K562 (cell line): ENCODE measurements around the gene SLC7A8. TPM values are rescaled to one million over a fixed set of nuclear protein-coding genes. Genes with fewer than 3 reads are reported as not detected.

Experiments used
- ATF7 ChIP-seq: fragments of 450-650 bp; IDR thresholded peaks from 2 replicates; pipeline ENCODE4 v1.7.1; 2014; ENCODE audit warnings: mild to moderate bottlenecking, moderate library complexity
- C11orf30 ChIP-seq: fragments of 450-650 bp; IDR thresholded peaks from 2 replicates; pipeline ENCODE4 v1.6.1; 2016; ENCODE audit warnings: low read depth, mild to moderate bottlenecking
- EP300 ChIP-seq: IDR thresholded peaks from 2 replicates; pipeline ENCODE4 v1.6.1; 2012; ENCODE audit warnings: low read length, improper control_type of control experiment
- EP400 ChIP-seq: fragments of 450-650 bp; IDR thresholded peaks from 2 replicates; pipeline ENCODE4 v1.6.1; 2017; ENCODE audit warnings: antibody characterized with exemption, mild to moderate bottlenecking, moderate library complexity
- ESRRB ChIP-seq: fragments of 250-450 bp; sonication (Bioruptor Pico); IDR thresholded peaks from 2 replicates; pipeline ENCODE4 v1.5.0; 2020; ENCODE audit warnings: mild to moderate bottlenecking, moderate library complexity, borderline replicate concordance
- HDAC1 ChIP-seq, 2 experiments: fragments of 450-650 bp; IDR thresholded peaks; 2 replicates each; pipeline ENCODE4 v1.6.1; 2016 to 2017; ENCODE audit warnings: inconsistent platforms in 1 of 2, mild to moderate bottlenecking in 1 of 2, moderate library complexity in 1 of 2
- HMG20B ChIP-seq: fragments of 250-450 bp; sonication (Bioruptor Pico); IDR thresholded peaks from 2 replicates; pipeline ENCODE4 v1.5.0; 2021; ENCODE audit warnings: mild to moderate bottlenecking
- HNRNPLL ChIP-seq: fragments of 200-400 bp; formaldehyde crosslinking; IDR thresholded peaks from 2 replicates; pipeline ENCODE4 v1.6.1; 2017; ENCODE audit warnings: low read length, low read depth, mild to moderate bottlenecking; ENCODE audit not compliant: poor library complexity, severe bottlenecking
- KDM1A ChIP-seq, 2 experiments: fragments of 450-650 bp; IDR thresholded peaks; 2 replicates each; pipeline ENCODE4 v1.6.1; 2016; ENCODE audit warnings: mild to moderate bottlenecking in 2 of 2
- MAFF ChIP-seq: IDR thresholded peaks from 2 replicates; pipeline ENCODE4 v1.6.1; 2012; ENCODE audit warnings: low read length, improper control_type of control experiment
- SNIP1 ChIP-seq: fragments of 450-650 bp; IDR thresholded peaks from 2 replicates; pipeline ENCODE4 v1.7.1; 2017; ENCODE audit warnings: low read depth, mild to moderate bottlenecking
- SUPT5H ChIP-seq: fragments of 450-650 bp; IDR thresholded peaks from 2 replicates; pipeline ENCODE4 v1.6.1; 2016
- ZNF217 ChIP-seq: sonication (generic); formaldehyde crosslinking; IDR thresholded peaks from 2 replicates; pipeline ENCODE4 v1.8.0; 2022; ENCODE audit warnings: mild to moderate bottlenecking, missing genetic modification reagents
- ZNF830 ChIP-seq: fragments of 250-450 bp; sonication (Bioruptor Pico); IDR thresholded peaks from 2 replicates; pipeline ENCODE4 v1.5.0; 2021; ENCODE audit warnings: mild to moderate bottlenecking
- polyA plus RNA-seq, 8 experiments: library from polyadenylated mRNA; depleted of rRNA in 4 of 8; stranded (reverse) in 5 of 8; unstranded in 3 of 8; fragments of >200 nt; fragmentation: Nextera tagmentation in 2 of 8; fragmentation: Illumina TruSeq in 1 of 8; extraction: Ambion mirVana in 2 of 8; extraction: Trizol in 1 of 8; gene quantifications; 2 replicates each; pipeline versions ENCODE4 v1.2.1 to v1.2.3, GENCODE V29; 2011 to 2014; ENCODE audit warnings: inconsistent platforms in 1 of 8, missing spikeins in 1 of 8
- total RNA-seq, 7 experiments: library from RNA; depleted of rRNA in 6 of 7; stranded (reverse); fragments of >200 nt in 6 of 7; fragmentation: Illumina TruSeq in 2 of 7; extraction: Trizol in 2 of 7; gene quantifications; 2 replicates each; pipeline versions ENCODE4 v1.2.1 to v1.2.3, GENCODE V29; 2011 to 2021; ENCODE audit warnings: low replicate concordance in 1 of 7
- TF ChIP-seq, protein P1 (sequence below): sonication (generic); formaldehyde crosslinking; IDR thresholded peaks from 2 replicates; pipeline ENCODE4 v1.8.0; 2022; ENCODE audit warnings: missing genetic modification reagents, mild to moderate bottlenecking, borderline replicate concordance
- TF ChIP-seq, protein P2 (sequence below): fragments of 450-650 bp; formaldehyde crosslinking; IDR thresholded peaks from 2 replicates; pipeline ENCODE4 v1.4.0; 2020; ENCODE audit warnings: mild to moderate bottlenecking, mixed read lengths

Gene SLC7A8
- total and polyA plus RNA-seq, 9 of the 15 experiments (the other 6 are each of a cell fraction or from before 2014, with no cell fraction given), result 2.0 to 33.0 (median 6.0) TPM

DNA sequence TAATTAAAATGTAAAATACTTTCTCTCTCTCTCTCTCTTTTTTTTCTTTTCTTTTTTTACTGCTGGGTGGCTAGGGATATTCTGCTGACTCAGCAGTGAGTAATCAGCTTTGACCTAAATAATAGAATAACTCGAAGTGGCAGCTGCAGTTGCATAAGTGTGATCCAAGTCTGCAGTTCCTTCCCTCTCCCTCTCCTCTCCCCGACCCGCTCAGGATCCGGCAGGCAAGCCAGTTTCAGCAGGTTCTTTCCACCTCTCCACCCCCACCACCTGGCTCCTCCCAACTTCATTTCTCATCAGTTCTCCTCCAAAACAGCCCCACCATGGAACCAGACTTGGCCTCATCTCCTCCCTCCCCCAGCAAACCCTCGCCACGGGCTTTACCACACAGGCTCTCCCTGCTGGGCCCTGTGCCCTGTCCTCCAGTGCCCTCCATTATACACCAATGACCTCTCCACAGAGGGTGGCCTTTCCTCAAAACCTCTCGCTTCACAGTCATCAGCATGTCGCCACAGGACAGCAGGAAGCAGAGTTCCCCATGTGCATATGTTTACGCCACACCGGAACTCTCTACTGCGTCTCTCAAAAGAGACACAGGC, 22.4 kb downstream of the SLC7A8 start (continued):
- TF ChIP-seq EP300 (no peak), HNRNPLL (no peak), EP400 (peak; percentile 63; the same call in 1 of the 2 replicates), ZNF830 (no peak), HMG20B (CRISPR knock-in tag) (no peak), ZNF217 (CRISPR knock-in tag) (no peak), SNIP1 (no peak), C11orf30 (peak; percentile 100), HDAC1 (IDR thresholded peaks at IDR 0.05) (peak in 1 of 2 experiments; percentile 60; a peak in 3 of 4 replicates), MAFF (peak; percentile 100), ATF7 (peak; percentile 60; the same call in 1 of the 2 replicates), ESRRB (CRISPR knock-in tag) (no peak), KDM1A (IDR thresholded peaks at IDR 0.05) (peak; percentile 5 to 37; a peak in 1 of 4 replicates), SUPT5H (peak; percentile 49; the same call in 1 of the 2 replicates)
- TF ChIP-seq, protein P1, sequence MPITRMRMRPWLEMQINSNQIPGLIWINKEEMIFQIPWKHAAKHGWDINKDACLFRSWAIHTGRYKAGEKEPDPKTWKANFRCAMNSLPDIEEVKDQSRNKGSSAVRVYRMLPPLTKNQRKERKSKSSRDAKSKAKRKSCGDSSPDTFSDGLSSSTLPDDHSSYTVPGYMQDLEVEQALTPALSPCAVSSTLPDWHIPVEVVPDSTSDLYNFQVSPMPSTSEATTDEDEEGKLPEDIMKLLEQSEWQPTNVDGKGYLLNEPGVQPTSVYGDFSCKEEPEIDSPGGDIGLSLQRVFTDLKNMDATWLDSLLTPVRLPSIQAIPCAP, result no peak
- TF ChIP-seq, protein P2, sequence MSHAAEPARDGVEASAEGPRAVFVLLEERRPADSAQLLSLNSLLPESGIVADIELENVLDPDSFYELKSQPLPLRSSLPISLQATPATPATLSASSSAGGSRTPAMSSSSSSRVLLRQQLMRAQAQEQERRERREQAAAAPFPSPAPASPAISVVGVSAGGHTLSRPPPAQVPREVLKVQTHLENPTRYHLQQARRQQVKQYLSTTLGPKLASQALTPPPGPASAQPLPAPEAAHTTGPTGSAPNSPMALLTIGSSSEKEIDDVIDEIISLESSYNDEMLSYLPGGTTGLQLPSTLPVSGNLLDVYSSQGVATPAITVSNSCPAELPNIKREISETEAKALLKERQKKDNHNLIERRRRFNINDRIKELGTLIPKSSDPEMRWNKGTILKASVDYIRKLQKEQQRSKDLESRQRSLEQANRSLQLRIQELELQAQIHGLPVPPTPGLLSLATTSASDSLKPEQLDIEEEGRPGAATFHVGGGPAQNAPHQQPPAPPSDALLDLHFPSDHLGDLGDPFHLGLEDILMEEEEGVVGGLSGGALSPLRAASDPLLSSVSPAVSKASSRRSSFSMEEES (CRISPR knock-in tag), result no peak
